NAMALWA (cell line): ENCODE data around the gene PMEPA1.

ENCODE experiments used
- DNase-seq: peaks from one replicate; pipeline ENCODE4 v3.0.0-alpha.2; 2015; ENCODE audit warnings: low spot score

Gene PMEPA1, protein sequence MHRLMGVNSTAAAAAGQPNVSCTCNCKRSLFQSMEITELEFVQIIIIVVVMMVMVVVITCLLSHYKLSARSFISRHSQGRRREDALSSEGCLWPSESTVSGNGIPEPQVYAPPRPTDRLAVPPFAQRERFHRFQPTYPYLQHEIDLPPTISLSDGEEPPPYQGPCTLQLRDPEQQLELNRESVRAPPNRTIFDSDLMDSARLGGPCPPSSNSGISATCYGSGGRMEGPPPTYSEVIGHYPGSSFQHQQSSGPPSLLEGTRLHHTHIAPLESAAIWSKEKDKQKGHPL

DNA sequence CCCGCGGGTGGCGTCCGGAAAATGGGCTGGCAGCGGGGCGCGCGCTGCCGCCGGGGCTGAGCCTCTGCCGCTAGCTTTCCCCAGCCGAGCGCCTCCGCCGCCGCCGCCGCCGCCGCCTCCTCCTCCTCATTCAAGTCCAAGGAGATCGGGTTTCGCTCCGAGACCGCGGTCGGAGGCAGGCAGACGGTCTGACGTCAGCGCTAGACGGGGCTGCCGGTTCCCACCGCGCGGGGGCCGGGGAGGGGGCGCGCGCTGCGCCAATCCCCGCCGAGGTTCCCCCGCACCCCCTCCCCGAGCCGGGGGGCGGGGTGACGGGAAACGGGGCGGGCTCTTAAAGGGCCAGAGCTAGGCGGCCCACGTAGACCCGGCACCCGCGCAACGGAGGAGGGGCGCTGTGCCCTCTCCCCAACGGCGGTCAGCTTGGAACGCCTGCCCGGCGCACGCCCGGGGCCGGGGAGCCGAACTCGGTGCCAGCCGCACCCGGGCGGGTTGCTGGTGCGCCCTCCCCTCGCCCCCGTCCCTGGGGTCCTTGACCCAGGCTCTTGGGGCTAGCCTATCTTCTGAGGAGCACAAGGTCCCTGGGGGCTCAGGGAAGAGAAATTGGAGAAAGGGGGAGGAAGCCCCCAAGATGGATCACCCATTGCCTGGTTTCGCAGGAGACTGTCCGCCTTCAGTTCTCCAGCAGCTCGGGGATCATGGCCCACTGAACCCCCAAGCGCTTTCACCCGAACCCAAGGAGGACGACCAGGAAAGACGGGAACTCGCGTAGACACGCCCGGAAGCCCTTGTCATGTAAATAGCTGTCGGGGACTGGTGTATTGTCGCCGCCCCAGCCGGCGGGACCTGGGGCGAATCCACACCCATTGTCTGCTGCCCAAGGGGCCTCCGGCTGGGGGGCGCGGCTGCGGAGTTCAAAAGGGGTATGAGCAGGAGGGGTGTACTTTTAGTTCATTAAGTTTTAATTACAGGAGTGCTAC, at the start of gene PMEPA1:
Gene PMEPA1, minus strand, starts transcription at position 193 of the 977 bp plus-strand sequence. CDS start 433 bp downstream, outside the sequence.
- DNase-seq, result peak; percentile 91

DNA sequence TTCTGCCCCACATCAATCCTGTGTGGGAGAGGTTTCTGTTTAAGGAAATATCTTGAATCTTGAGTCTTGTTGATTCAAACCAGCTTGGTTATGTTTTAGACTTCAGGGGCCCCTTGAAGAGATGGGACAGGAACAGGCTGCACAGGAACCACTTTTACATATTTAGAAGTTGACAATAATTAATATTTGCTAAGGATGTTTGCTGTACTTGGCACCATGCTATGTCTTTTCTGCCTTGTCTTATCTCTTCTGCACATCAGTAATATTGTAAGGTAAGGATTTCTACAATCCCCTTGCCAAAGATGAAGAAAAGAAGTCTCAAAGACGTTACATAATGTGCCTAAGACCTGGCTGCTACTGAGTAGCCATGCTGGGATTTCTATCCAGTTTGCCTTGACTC, 48.0 kb upstream of the PMEPA1 start:
- no peak for DNase-seq

DNA sequence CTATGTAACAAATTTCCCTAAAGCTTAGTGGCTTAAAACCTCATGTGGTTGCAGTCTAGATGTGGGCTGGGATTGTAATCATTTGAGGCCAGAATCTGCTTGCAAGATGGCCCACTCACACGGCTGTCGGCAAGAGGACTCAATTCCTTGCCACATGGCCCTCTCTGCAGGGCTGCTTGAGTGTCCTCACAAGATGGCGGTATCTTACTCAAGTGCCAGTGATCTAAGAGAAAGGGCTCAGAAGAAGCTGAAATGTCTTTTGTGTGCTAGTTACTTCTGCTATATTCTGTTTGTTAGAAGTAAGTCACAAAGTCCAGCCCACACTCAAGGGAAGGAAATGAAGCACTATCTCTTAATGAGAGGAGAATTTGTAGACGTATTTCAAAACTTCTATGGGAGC, 47.1 kb upstream of the PMEPA1 start:
- DNase-seq, result no peak

- DNase-seq, result no peak
Measured at GRCh38 chr20:57756213-57756612, 46.4 kb upstream of the PMEPA1 start.

GRCh38 chr20:57755609-57756008, 45.8 kb upstream of the PMEPA1 start:
- DNase-seq, result no peak

DNA sequence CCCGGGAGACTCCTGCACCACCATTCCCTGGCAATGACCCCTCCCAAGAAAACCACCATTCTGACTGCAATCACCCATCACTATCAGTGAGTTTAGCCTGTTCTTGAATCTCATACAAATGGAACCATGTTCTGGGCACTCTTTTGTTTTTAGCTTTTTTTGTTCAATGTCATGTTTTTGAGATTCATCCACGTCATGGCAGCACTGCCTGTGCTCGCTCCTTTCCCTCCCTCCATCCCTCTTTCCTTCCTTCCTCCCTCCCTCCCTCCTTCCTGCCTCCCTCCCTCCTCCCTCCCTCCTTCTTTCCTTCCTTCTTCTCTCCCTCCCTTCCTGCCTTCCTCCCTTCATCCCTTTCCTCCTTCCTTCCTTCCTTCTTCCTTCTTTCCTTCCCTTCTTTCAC, 44.4 kb upstream of the PMEPA1 start:
- DNase-seq, result no peak

DNA sequence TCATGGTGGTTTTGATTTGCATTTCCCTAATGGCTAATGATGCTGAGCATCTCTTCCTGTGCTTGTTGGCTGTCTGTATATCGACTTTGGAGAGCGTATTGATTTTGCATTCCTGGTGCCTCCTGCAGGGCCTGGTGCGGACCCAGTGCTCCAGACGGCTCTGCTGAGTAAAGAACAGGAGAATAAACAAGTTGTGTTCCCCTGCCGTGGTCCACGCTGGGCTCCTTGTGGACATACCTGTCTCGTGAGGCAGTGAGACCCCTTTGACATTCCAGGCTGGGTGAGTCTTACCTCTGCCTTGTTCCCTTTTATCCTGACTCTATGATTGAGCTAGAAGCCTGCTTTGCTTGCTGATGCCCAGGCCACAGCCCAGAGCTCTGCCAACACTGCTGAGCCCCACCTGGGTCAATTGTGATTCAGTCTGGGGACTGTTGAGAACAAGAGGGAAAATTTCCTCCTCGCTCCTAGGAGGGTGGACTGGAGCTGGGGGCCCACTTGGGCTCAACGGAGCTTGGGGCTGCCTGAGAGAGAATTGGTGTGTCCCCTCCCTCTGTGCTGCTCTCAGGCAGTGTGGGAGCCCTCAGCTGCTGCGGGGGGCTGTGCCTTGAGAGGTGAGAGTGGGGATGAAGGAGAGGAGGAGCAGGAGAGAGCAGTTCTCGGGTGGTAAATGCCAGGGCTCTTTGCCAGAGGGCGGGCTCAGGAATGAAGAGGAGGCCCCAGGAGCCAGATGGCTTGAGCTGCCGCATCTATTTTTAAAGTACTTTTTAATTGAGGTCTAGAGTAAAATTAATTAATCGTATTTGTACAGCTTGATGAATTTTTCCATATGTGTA, 43.7 kb upstream of the PMEPA1 start:
- DNase-seq, result no peak

DNA sequence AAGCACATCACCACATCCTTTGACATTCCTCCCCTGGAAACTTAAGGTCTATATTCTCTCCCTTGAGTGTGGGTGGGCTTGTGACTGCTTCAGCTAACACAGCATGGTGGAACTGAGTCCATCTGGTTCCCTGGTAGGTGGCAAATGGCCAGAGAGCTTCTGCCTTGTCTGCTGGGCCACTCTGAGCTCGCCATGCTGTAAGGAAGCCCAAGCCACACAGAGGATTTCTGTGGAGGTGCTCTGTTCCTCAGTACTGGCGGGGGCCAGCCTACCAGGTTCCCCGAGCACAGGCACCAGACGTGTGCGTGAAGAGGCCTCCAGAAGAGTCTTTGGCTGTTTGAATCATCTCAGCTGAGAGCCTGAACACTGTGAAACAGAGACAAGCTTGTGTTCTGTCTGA, 41.6 kb upstream of the PMEPA1 start:
- no peak for DNase-seq

DNA sequence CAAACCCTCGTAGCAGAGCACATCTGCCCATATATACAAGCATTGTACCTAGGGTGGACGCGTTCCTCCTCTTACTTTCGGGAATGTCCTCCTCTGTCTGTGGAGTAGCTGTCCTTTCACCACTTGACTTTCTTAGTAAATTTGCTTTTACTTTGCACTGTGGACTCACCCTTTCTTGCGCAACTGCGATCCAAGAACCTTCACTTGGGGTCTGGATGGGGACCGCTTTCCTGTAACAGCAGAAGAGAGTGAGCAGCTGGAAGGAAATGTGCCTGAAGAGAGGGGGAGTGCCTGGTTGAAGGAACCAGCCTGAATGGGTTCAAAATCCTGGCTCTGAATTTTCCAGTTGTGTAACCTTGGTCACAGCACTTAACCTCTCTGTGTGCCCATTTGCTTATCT, 40.1 kb upstream of the PMEPA1 start:
- no peak for DNase-seq

GRCh38 chr20:57749131-57749690, 39.4 kb upstream of the PMEPA1 start:
- no peak for DNase-seq

- DNase-seq, result no peak
Measured at GRCh38 chr20:57748601-57749130, 38.9 kb upstream of the PMEPA1 start.

GRCh38 chr20:57747861-57748481, 38.2 kb upstream of the PMEPA1 start:
- DNase-seq, result no peak

DNA sequence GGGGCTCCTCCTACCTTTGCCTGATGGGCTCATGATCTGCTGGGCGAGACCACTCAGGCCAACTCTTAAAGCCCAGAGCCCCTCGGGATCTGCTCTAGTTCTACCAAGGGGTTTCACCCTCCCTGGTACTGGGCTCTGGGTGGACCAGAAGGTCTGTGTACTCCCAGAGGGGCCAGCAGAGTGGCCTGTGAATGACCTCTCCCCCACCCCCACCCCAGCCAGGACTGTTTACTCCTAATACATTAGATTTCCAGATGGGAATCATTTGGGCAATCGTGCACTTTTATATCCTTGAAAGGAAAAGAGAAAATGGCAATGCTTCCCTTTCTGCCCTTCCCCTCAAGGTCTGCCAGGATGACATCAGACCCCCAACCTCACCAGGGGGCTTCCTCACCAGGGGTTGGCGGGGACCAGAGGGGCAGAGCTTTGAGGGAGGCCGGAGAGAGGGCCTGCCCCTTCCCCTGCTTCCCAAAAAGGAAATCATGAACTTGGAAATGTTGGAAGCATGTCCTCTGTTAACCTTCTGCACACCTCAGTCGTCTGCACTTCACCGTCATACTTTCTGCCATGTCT, 37.1 kb upstream of the PMEPA1 start:
- no peak for DNase-seq

DNA sequence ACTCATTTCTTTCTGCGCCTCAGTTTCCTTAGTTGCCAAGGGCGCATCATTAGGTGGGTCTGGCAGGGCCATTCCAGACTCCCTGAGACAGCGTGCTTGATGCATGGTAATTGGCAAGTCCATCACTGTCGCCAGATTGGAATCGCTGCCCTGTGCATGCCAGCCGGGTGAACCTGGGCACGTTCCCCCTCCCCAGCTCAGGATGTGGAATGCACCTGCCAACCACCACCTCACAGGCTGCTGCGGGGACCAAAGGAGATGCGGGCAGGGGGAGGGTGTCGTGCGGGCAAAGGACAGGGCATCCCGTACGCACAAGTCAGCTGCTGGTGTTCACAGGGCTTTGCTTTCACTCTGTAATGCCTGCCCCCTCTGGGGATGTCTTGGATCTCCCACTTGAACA, 36.4 kb upstream of the PMEPA1 start:
- DNase-seq, result no peak

DNA sequence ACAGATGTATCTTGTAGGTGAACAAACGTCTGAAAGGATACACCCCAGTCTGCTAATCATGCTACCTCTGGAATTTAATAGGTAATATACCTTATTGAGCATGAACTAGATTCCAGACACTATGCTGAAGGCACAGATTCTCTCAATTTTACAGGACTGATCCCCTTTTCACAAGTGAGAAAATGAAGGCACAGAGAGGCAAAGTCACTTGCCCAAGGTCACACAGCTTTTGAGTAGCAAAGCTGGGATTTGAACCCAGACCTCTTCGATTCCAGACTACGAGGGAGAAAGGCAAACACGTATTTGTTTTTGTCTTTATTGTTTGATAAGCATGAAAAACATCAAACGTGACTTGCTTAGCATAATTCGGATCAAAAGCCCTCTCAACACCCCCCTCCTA, 34.4 kb upstream of the PMEPA1 start:
- DNase-seq, result no peak

DNA sequence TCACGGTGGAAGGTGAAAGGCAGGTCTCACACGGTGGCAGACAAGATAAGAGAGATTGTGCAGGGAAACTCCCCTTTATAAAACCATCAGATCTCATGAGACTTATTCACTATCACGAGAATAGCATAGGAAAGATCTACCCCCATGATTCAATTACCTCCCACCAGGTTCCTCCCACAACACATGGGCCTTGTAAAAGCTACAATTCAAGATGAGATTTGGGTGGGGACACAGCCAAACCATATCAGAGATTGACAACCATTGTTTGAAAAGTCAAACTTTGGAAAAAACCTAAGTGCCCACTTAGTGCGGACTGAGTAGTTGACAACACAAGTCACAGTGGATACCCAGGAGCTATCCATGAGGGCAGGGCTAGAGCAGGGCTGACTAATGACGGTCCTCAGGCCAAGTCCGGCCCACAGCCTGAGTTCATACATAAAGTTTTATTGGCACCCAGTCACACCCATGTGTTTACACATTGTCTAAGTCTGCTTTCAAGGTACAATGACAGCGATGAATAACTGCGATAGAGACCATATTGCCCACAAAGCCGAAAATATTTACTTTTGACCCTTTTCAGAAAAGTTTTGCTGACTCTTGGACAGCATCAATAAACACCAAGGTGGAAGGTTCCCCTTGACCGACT, 33.8 kb upstream of the PMEPA1 start:
- DNase-seq, result no peak

DNA sequence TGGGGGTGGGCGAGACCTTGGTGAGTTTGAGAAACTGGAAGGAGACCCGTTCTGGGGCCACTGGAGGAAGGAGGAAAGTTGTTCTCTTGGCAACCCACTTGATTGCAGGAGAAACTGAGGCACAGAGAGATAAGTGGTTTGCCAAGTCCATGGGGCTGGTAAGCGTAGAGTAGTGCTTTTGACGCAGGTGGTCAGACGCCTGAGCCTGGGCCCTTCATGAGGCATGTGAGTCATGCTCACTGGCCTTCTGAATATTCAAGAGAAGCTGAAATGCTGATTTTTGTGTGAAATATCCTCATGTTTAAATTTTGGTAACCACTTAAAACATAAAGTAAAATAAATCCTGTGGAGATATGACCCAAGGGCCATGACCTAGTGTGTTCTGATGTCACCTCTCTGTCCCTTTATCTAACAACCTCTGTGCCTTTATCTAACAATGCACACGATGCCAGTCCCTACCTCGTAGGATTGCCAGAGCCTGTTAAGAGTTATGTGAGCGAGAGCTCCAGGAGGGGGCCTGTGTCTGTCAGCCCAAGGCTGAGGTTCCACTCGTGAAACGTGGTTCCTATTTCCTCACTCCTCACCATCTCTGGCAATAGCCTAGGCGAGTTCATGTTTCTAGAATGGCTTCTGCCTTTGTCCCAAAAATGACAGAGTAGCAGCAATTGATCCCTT, 32.8 kb upstream of the PMEPA1 start:
- DNase-seq, result no peak

GRCh38 chr20:57738484-57738883, 28.7 kb upstream of the PMEPA1 start:
- DNase-seq, result no peak

DNA sequence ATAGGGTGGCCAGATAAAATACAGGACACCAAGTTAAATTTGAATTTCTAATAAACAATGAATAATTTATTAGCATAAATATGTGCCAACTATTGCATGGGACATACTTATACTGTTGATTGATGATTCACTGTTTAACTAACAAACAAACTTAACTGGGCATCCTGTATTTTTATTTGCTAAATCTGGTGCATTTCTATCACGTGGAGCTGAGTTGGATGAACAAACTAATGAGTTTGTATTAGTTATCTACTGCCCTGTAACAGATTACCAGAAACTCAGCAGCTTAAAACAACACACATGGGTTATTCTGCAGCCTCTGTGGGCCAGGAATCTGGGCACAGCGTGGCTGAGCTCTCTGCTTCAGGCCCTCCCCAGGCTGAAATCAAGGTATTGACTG, 28.2 kb upstream of the PMEPA1 start:
- no peak for DNase-seq

- DNase-seq, result no peak
Measured at GRCh38 chr20:57737349-57737748, 27.5 kb upstream of the PMEPA1 start.
